Hematopoietic multipotent progenitor cell treated with erythropoietin and hydrocortisone succinate and interleukin-3 and kit ligand, for 15 days (in vitro differentiated cells): Measurements from ENCODE around the gene PGPEP1.
A peak's percentile ranks its signal among the peaks of the same experiment; 100 is the strongest.
"Not testable (repeated sequence)": the region's sequence is repeated elsewhere in the genome, so short reads cannot be mapped to it uniquely, and the experiment has no call there.

Experiments used
- DNase-seq: peaks from one replicate; pipeline ENCODE4 v3.0.0-alpha.2; 2015; ENCODE audit warnings: low spot score

The PGPEP1 gene

DNA sequence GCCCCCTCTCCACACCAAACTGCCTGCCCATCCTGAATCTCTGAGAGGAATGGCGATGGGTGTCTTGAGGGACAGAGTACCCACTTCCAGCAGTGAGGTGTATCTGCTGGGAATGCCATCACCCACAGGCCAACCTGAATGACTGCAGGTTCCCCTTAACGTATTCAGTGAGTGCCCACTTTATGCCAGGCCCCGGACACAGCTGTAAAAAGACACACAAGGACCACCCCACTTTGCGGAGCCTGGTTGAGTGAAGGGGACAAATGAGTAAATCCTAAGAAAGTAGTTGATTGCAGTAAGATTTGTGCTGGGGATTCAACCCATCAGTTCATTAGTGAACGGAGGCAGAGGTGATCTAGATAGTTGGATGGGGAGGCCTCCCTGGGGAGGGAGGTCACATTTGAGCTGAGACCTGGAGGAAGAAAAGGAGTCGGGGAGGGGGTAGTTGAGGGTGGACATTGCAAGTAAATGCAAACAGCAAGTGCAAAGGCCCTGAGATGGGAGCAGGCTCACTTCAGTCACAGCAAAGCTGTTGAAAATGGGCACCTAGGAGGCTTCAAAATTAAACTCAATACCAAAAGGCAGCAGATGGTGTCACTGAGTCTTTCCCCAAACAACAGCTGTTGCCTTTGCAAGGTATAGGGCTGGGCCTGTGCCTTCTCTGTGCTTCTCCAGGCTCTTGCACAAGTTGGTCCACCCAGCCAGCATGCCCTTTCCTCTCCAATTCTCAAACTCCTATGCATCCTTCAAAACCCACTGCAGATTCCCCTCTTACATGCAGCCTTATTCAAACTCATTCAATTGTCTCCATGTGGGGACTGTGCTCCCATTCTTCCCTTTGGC is 49.9 kb downstream of the PGPEP1 start:
- peak; percentile 46 for DNase-seq

DNA sequence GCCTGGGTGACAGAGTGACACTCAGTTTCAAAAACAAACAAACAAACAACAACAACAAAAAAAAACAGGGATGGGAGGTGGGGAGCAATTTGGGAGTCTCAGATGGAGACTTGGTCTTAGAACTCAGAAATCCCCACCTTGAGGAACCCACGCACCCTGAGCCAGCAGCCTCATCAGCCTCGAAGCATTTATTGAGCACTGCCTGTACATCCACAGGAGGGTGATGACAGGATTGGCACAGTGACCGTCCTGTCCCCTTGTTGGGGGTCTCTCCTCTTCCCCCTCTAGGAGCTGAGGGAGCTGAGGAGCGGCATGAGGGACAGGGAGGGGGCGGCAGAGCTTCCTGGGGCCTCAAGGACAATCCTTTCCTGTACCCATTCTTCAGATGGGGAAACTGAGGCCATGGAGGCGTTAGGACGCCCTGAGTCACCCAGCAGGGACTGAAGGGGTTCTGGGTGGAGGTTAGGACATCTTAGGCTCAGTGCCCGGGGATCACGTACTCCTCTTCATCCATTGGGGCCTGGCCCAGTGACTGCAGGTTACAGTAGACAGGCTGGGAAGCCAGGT is 51.2 kb downstream of the PGPEP1 start:
- peak; percentile 1 for DNase-seq

DNA sequence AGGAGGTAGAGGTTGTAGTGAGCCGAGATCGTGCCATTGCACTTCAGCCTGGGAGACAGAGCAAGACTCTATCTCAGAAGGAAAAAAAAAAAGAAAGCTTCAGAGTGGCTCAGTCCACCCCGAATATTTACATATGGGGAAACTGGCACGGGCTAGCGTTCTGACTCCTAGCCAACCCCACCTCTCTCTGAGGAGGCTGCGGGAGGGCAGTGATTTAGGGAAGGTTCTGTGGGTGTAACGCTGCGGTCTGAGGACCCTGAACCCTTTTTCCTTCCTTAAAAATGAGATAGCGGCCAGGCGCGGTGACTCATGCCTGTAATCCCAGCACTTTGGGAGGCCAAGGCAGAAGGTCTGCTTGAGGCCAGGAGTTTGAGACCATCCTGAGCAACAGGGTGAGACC is 52.0 kb downstream of the PGPEP1 start:
- peak; percentile 32 for DNase-seq

DNA sequence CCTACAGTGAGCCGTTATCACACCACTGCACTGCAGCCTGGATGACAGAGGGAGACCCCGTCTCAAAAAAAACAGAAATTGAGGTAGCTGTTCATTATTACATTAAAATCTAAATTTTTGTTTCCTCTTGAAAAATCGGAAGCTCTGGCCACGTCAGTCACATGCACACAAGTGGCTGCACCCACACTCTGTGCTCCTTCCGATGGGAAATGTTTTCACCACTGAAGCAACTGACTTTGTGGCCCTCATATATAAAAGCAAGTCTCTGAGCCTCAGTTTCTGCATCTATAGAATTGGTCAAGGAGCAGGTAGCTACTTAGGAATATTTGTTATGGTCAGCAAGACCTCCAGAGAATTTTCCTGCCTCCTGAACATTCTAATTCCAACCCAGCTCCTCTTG is 52.5 kb downstream of the PGPEP1 start:
- DNase-seq, result peak; percentile 1

DNA sequence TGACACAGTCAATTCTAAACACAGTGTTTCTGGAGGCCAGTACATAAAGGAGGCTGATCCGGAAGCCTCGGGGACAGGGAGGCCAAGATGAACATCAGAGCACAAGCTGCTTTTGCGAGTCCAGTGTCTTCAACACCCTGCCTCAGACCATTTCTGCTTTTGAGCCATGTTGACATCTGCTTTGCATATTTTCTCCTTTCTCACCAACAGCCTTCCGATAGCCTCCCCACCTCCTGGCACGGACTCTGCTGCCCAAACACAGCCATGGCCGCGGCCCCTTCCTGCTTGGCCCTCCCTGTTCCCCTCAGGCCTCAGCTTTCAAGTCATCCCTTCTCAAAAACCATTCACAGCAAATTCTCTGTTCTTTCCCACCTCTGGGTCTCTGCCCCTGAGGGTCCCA is 53.4 kb downstream of the PGPEP1 start:
- DNase-seq, result peak; percentile 1

DNA sequence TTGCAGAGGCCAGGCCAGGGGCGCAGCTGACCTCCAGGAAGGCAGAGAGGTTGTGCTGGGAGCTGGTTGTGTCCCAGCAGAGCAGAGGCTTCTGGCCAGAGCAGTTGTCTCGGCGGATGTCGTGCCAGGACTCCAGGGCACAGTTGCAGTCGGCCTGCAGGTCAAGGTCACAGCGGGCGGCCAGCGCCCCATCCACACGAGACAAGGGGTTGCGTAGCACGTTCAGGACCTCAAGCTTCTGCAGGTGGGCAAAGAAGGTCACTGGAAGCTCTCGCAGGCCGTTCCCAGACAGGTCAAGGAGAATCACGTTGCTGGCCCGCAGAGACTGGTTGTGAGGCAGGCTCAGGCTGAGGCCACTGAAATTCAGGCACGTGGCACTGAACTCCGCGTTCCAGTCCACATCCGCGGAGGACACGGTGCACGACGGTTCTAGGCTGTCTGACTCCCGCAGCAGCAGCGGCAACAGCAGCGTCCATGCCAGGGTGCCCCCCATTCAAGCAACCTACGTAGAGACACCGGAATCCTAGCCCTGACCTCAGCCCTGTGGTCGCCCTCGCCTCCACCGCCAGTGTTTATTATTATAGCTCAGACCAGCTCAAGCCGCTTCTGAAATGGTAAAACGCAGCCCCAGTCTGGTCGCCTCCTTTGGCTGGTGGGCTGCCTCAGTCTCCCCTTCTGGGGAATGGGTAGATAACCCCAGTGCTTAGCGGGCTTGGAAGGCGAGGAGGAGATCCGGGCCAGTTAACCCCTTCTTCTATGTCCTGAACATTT is 56.3 kb downstream of the PGPEP1 start:
- peak; percentile 1 for DNase-seq

DNA sequence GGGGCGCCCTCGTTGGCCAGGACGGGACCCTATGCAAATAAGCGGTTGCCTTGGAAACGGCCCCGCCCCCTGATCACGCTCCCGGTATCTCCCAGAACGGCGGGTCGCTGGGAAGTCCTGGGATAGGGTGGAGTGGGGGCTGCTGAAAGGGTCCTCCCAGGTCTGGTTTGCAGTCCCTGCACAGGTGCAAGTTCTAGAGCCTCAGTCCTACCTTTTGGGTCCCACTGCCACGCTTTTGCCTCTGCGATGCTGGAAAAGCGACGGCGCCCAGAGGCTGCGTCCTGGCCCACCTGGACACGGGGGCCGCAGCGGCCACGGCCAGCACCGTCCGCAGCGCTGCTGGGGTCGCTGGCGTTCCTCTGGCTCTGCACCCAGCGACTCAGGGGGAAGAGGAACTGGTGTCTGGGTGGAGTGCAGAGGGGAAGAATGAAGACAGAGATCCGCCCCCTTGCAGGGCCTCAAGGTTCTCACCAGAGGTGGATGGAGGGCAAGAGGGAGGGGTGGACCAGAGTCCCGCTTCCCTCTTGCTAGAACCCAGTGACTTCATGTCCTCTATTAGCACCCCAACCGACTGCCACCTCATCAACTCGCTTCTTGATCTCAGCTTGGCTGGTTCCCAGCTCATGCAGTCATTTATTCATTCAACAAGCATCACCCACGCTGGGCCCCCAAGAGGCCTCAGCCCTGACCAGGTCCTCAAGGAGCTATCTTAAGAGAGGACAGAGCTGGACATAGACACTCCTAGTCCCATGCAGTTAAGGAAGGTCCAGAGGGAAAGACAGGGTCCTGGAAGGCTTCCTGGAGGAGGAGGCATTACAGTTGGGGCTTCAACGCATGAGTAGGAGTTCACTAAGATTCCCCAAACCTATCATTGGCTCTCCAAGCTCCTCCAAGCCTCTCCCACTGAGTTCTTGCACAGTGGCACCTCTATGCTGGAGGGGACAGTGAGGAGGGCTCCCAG is 57.1 kb downstream of the PGPEP1 start, which contains the start of gene LRRC25:
Gene LRRC25, minus strand, starts transcription at position 381 of the 961 bp plus-strand sequence. CDS start 659 bp downstream, outside the sequence.
- DNase-seq, result peak; percentile 20

DNA sequence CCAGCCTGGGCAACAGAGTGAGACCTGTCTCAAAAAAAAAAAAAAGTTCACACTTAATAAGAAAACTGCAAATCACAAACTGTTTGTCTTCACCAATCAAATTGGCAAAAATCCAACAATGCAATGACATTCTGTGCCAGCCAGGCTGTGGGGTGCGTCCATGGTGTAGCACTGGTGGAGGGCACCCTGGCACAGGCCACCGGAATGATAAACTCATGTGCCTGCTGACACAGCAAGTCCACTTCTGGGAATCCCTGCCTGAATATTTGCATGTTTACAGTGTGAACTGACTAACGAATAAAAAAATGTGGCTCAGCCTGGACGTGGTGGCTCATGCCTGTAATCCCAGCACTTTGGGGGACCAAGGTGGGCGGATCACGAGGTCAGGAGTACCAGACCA is 58.6 kb downstream of the PGPEP1 start:
- DNase-seq, result peak; percentile 91

DNA sequence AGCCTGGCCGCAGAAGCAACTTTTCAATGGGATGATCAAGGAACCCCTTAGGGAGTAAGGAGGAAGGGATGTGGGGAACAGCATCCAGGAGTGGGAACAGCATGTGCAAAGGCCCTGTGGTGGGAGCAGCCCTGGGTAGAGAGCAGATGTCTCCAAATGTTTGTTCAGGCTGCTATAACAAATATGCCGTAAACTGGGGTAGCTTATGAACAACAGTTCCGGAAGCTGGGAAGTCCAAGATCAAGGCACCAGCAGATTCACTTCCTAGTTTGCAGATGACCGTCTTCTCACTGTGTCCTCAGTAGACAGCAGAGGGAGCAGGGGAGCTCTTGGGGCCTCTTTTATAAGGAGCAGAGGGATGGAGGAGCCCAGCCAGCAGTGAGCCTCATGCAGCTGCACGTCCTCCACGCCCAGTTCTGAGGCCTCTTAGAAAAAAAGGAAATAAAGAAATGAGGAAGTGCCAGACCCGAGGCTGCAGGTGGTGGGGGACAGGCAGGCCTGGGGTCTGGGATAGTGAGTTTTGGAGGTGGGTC is 61.2 kb downstream of the PGPEP1 start:
- DNase-seq, result peak; percentile 67

DNA sequence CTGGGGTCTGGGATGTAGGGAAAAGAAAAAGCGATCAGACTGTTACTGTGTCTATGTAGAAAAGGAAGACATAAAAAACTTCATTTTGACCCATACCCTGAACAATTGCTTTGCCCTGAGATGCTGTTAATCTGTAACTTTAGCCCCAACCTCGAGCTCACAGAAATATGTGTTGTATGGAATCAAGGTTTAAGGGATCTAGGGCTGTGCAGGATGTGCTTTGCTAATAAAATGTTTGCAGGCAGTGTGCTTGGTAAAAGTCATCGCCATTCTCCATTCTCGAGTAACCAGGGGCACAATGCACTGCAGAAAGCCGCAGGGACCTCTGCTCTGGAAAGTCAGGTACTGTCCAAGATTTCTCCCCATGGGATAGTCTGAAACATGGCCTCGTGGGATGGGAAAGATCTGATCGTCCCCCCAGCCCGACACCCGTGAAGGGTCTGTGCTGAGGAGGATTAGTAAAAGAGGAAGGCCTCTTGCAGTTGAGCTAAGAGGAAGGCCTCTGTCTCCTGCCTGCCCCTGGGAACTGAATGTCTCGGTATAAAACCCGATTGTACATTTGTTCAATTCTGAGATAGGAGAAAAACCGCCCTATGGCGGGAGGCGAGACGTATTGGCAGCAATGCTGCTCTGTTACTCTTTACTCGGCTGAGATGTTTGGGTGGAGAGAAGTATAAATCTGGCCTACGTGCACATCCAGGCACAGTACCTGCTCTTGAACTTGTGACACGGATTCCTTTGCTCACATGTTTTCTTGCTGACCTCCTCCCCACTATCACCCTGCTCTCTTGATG is 62.3 kb downstream of the PGPEP1 start:
- DNase-seq, result not testable (repeated sequence)

DNA sequence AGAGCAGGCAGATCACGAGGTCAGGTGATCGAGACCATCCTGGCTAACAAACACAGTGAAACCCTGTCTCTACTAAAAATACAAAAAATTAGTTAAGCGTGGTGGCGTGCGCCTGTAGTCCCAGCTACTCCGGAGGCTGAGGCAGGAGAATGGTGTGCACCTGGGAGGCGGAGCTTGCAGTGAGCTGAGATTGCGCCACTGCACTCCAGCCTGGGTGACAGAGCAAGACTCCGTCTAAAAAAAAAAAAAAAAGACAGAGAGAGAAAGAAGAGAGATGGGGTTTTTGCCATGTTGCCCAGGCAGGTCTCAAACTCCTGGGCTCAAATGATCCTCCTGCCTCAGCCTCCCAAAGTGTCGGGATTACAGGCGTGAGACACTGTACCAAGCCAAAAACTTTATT is 65.4 kb downstream of the PGPEP1 start:
- not testable (repeated sequence) for DNase-seq

DNA sequence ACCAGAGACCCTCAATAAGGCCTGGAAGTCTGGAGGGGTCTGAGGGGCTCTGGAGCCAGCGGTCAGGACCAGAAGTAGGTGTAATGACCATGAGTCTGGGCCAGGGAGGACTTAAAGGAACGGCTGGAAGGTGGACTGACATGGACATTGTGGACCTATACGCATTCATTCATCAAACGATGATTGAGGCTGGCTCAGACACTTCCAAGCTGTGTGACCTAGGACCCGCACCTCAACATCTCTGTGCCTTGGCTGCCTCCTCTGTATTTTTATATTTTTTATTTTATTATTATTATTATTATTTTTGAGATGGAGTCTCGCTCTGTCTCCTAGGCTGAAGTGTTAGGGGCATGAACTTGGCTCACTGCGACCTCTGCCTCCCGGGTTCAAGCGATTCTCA is 66.4 kb downstream of the PGPEP1 start:
- DNase-seq, result no peak

DNA sequence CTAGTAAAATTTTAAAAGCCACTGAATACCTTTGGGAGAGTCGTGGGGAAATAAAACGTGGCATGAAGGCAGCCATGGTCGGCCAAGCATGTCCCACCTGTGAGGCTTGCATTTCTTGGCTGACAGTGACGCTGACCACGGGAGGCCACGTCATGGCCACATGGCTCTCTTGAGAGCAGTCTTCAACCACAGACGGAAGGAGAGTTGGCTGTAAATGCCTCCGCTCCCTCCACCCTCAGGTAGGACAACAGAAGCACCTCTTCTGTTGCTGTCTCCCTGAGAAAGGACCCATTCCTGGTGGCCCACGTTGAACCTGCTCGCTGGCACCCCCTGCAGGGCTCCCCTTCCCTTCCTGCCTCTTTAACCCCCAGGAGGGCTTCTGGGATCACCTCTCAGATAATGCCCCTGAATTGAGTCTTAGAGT is 67.7 kb downstream of the PGPEP1 start:
- DNase-seq, result peak; percentile 69

DNA sequence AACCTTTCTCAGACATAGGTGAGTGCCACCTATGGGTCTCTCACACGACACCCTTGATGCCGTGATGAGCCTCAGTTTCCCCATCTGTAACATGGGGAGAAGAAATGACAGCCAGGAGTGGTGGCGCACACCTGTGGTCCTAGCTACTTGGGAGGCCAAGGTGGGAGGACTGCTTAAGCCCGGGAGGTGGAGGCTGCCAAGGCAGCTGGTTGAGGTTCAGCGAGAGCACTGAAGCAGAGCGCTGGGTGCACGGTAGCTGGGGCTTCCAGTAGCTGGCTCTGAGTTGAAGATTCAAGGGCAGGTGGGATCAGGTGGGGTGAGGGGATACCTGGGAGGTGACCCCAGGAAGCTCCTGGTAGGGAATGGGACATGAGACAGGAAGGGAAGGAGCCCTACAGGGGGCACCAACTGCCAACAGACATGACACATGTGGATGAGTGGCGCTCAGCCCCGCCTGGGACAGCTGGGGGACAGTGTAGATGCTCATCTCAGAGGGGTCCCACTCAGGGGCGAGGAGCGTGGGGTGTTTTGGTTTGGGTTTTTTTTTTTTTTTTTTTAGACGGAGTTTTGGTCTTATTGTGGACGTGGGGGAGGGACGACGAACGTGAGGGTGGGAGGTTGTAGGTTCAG is 72.3 kb downstream of the PGPEP1 start:
- no peak for DNase-seq

DNA sequence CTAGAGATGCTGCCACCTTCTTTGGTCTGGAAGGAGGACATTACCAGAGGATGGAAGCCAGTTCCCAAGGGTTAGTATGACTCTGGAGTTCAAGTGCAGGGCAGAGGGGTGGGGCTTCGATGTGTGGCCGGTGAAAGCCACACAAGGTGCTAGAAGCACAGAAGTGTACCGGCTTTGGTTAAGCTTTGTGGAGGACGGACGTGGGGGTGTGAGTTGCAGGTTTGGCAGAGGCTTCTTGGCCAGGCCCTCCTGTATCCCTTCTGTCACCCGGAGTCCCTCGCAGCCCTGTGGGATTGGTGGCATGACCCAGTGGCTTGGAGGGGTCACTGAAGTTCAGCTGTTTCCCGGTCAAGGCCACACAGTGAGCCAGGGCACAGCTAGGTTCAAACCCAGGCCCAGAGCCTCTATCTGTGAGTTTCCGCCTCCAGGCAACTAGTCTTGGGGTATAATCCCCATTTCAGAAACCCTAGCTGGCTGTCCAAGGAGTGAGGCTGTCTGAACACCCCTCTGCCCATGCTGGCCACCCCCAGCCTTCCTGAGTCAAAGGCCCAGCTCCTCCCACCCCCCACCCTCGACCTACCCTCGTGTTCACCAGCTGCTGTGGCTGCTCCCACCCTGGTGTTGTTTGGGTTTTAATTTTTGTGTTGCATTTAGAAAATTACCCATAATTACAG is 74.2 kb downstream of the PGPEP1 start:
- DNase-seq, result no peak

DNA sequence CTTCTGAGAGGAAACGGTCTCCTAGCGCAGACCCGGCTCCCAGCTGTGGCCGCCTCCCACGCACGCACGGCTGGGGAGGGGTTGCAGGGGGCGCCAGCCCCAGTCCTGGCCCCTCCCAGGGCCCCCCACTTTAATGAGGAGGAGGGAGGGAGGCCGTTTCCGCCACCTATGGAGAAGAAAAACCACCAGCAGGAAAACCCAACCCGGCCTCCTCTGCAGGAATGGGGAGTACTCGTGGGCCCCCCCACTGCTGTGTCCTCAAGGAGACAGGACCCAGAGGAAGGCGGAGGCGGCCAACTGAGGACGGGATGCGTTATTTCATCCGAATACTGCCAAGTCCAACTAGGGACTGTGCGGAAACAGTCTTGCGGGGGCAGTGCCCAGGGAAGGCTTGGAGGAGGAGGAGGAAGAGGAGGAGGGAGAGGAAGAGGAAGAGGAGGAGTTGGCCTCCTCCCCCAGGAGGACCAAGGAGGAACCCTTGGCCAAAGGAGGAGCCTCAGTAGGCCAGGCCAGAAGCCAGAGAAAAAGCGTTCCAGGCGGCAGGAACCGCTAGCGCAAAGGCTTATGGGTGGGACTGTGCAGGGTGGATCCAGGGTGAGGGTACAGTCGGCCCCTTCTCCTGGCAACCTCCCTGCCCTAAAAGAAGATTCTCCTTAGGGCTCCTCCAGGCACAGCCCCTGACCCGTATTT is 74.9 kb downstream of the PGPEP1 start:
- no peak for DNase-seq

DNA sequence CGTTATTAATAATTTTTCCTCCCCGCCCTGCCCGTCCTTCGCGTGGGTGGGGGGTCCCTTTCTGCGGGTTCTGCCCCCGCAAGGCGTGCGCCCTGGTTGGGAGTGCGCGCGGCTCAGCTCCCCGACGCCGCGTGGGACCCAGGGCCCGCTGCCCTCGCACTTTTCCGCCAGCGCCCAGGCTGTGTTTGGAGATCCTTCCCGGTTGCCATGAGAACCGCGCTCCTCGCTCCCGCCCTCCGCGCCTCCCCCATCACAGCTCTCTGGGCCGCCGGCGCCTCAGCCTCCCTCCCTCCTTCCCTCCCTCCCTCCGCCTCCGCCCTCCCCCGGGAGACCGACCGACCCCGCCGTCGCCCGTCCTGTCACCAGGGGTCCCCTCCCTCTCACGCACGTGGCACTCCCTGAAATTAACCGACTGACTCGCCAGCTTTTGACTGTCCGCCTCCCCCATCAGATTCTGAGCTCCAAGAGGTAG is 76.4 kb downstream of the PGPEP1 start:
- peak; percentile 52 for DNase-seq

DNA sequence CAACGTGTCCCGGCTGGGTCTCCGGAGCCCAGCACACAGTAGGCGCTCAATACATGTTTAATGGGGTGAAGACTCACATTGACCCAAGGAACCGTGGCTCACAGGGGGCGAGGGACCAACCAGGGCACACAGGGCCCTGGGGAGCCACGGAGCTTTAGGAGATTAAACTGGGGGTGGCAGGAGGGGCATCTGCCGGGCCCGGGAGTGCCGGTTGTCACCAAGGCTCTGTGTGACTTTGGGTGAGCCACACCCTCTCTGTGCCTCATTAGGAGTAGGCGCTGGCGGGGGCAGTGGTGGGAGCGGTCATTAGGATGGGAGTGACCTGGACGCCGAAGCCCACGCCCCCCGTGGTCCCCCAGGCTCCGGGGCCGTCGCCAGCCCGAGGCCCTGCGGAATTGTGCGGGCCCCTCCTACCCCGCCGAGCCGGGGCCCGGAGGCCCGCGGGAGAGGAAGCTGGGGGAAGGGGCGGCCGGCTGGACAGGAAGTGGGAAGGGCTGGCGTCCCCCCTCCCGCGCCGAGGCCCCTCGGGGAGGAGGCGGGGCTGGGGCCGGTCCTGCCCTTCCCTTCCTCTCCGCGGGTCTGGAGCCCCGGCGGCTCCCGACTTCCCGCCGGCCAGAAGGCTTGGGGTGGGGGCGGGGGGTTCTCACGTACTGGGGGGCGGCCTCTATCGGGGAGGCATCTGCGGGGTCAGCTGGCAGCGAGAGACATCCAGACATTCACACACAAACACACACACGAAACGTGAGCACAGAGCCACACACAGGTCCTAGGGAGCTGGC is 77.0 kb downstream of the PGPEP1 start:
- DNase-seq, result no peak
